ENCODE data around the gene YRDC. TPM values are rescaled to one million over a fixed set of nuclear protein-coding genes. Genes with fewer than 3 reads are reported as not detected.

YRDC gene
- total RNA-seq, 1 donor, result 8.9 TPM

DNA sequence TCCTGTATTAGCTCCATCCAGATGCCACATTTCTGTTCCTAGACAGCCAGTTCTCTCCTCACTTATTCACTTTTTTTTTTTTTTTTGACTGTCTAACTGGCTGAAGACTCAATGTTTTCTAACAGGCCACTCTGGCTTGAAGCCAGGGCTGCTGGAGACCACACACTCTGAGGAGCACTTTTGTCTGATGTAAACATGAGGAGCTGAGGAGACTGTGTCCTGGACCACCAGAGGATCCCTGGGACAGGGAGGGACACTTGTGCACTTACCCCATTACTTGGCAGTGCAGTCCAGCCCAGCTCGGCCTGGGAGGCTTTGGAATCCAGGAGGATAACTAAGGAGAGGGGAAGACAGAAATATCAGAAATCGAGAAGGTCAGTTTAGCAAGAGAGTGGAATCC, 45.5 kb downstream of the YRDC start:
- H3K4me3 ChIP-seq (ENCODE audit: low read depth, low read length), result no peak overlapping the region
- no peak for DNase-seq (ENCODE audit: low read depth)
- TF ChIP-seq, protein P1, sequence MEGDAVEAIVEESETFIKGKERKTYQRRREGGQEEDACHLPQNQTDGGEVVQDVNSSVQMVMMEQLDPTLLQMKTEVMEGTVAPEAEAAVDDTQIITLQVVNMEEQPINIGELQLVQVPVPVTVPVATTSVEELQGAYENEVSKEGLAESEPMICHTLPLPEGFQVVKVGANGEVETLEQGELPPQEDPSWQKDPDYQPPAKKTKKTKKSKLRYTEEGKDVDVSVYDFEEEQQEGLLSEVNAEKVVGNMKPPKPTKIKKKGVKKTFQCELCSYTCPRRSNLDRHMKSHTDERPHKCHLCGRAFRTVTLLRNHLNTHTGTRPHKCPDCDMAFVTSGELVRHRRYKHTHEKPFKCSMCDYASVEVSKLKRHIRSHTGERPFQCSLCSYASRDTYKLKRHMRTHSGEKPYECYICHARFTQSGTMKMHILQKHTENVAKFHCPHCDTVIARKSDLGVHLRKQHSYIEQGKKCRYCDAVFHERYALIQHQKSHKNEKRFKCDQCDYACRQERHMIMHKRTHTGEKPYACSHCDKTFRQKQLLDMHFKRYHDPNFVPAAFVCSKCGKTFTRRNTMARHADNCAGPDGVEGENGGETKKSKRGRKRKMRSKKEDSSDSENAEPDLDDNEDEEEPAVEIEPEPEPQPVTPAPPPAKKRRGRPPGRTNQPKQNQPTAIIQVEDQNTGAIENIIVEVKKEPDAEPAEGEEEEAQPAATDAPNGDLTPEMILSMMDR (IDR thresholded peaks at IDR 0.05; ENCODE audit: insufficient read depth, low read length), result no peak

- H3K4me3 ChIP-seq (ENCODE audit: low read depth, low read length), result no peak overlapping the region
- no peak for DNase-seq (ENCODE audit: low read depth)
- TF ChIP-seq, protein P1 (IDR thresholded peaks at IDR 0.05; ENCODE audit: insufficient read depth, low read length), result no peak
Measured at GRCh38 chr1:37761416-37762095, 46.5 kb downstream of the YRDC start.

DNA sequence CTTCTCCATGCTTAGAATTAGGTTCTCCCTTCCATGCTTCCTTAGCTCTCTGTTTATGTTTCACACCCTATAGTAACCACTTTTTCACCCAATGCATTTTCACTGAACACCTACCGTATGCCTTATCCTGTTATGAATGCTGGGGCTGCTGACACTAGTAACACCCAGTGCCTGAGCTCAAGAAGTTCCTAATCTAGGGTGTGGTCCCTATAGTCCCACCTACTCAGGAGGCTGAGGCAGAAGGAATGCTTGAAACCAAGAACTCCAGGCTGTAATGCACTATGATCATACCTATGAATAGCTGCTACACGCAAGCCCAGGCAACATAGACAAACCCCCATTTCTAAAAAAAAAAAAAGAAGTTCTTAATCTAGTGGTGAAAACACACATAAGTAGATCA, 48.6 kb downstream of the YRDC start:
- TF ChIP-seq, protein P1 (IDR thresholded peaks at IDR 0.05; ENCODE audit: insufficient read depth, low read length), result no peak
- H3K4me3 ChIP-seq (ENCODE audit: low read depth, low read length), result no peak overlapping the region
- no peak for DNase-seq (ENCODE audit: low read depth)

DNA sequence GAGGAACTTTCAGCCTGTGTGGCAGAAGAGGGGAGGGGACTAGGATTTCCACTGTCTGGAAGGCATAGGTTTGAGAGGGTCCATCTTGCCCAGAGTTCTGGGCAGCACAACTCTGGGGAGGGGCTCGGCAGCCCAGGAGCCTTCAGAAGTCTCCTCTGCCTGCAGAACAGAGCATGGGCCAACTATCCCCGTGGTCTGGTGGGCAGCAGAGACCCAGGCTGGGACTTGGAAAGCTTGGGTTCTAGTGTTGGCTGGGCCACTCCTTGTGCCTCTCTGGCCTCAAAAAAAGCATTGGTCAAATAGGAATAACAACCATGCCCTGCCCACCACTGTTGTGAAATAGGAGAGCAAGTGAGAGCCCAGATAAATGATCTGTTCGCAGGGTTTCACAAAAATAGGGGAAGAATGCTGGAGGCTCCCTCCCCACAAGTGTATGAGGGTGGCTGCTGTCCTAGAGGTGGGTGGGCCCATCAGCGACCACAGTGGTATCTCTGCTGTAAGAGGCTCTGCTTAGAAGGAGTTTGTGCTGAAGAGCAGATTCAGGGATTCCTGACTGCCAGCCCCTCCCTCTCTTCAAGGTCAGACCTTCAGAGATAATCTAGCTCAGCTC, 52.0 kb downstream of the YRDC start:
- no peak overlapping the region for H3K4me3 ChIP-seq (ENCODE audit: low read depth, low read length)
- TF ChIP-seq, protein P1 (IDR thresholded peaks at IDR 0.05; ENCODE audit: insufficient read depth, low read length), result no peak
- no peak for DNase-seq (ENCODE audit: low read depth)

- H3K4me3 ChIP-seq (ENCODE audit: low read depth, low read length), result no peak overlapping the region
- TF ChIP-seq, protein P1 (IDR thresholded peaks at IDR 0.05; ENCODE audit: insufficient read depth, low read length), result no peak
- no peak for DNase-seq (ENCODE audit: low read depth)
Measured at GRCh38 chr1:37755290-37755689, 52.7 kb downstream of the YRDC start.

GRCh38 chr1:37753473-37754321, 54.3 kb downstream of the YRDC start:
- H3K4me3 ChIP-seq (ENCODE audit: low read depth, low read length), result no peak overlapping the region
- TF ChIP-seq, protein P1 (IDR thresholded peaks at IDR 0.05; ENCODE audit: insufficient read depth, low read length), result no peak
- DNase-seq (ENCODE audit: low read depth), result no peak

Other genes starting within 250 kb of the YRDC start
- 72.7 and 75.5 TPM in 2 replicates for gene GNL2, start 212.3 kb downstream of the YRDC start, total RNA-seq (ENCODE audit: low replicate concordance)
- 0.49 TPM in 1 of 2 replicates, not detected in the other for gene RSPO1, start 173.3 kb downstream of the YRDC start, total RNA-seq (ENCODE audit: low replicate concordance)
- 0.25 and 12.8 TPM in 2 replicates for gene CDCA8, start 115.7 kb downstream of the YRDC start, total RNA-seq (ENCODE audit: low replicate concordance)
- not detected in 2 replicates for gene EPHA10, start 43.1 kb downstream of the YRDC start, total RNA-seq (ENCODE audit: low replicate concordance)
- gene MANEAL, start 14.4 kb downstream of the YRDC start, total RNA-seq (ENCODE audit: low replicate concordance), result 0.65 and 0.99 TPM in 2 replicates
- 14.5 and 24.0 TPM in 2 replicates for gene C1orf122, start 418 bp downstream of the YRDC start, total RNA-seq (ENCODE audit: low replicate concordance)
- gene MTF1, start 51.4 kb upstream of the YRDC start, total RNA-seq (ENCODE audit: low replicate concordance), result 4.7 and 7.4 TPM in 2 replicates
- 26.8 and 35.5 TPM in 2 replicates for gene INPP5B, start 138.8 kb upstream of the YRDC start, total RNA-seq (ENCODE audit: low replicate concordance)
- 75.2 and 87.7 TPM in 2 replicates for gene SF3A3, start 181.8 kb upstream of the YRDC start, total RNA-seq (ENCODE audit: low replicate concordance)
- gene FHL3, start 197.3 kb upstream of the YRDC start, total RNA-seq (ENCODE audit: low replicate concordance), result 6.1 and 15.6 TPM in 2 replicates
- gene UTP11, start 204.5 kb upstream of the YRDC start, total RNA-seq (ENCODE audit: low replicate concordance), result 23.1 and 68.1 TPM in 2 replicates
- not detected in 2 replicates for gene POU3F1, start 238.6 kb upstream of the YRDC start, total RNA-seq (ENCODE audit: low replicate concordance)